Trophoblast cell (in vitro differentiated cells and primary cell): ENCODE results near the gene PTP4A1.

Source experiments
- DNase-seq, 2 donors: peaks; one replicate each; pipeline ENCODE4 v3.0.0-alpha.2; 2016
- H2AFZ ChIP-seq: 2 replicates; pipeline ENCODE4 v1.6.1; 2013; ENCODE audit warnings: low read length, moderate library complexity, mild to moderate bottlenecking; ENCODE audit not compliant: insufficient read depth, poor library complexity
- H2AK5ac ChIP-seq: 2 replicates; pipeline ENCODE4 v1.6.1; 2013; ENCODE audit warnings: mild to moderate bottlenecking, low read length
- H2BK120ac ChIP-seq: 2 replicates; pipeline ENCODE4 v1.6.1; 2013; ENCODE audit warnings: low read length, mild to moderate bottlenecking, moderate library complexity; ENCODE audit not compliant: insufficient read depth, poor library complexity
- H2BK12ac ChIP-seq: 2 replicates; pipeline ENCODE4 v1.6.1; 2013; ENCODE audit warnings: mild to moderate bottlenecking, low read length, moderate library complexity
- H2BK5ac ChIP-seq: 2 replicates; pipeline ENCODE4 v1.6.1; 2013; ENCODE audit warnings: low read length, low read depth, moderate library complexity, mild to moderate bottlenecking; ENCODE audit not compliant: poor library complexity
- H3K14ac ChIP-seq: 2 replicates; pipeline ENCODE4 v1.6.1; 2013; ENCODE audit warnings: mild to moderate bottlenecking, low read length
- H3K18ac ChIP-seq: 2 replicates; pipeline ENCODE4 v1.6.1; 2013; ENCODE audit warnings: mild to moderate bottlenecking, low read length
- H3K23ac ChIP-seq: 2 replicates; pipeline ENCODE4 v1.6.1; 2013; ENCODE audit warnings: low read length
- H3K27ac ChIP-seq: 2 replicates; pipeline ENCODE4 v1.5.1; 2013; ENCODE audit warnings: low read depth, mild to moderate bottlenecking, inconsistent platforms, low read length, moderate library complexity
- H3K27me3 ChIP-seq: 2 replicates; pipeline ENCODE4 v1.6.1; 2013; ENCODE audit warnings: inconsistent platforms, mild to moderate bottlenecking, low read length, moderate library complexity; ENCODE audit not compliant: insufficient read depth
- H3K36me3 ChIP-seq, 2 experiments: 1 replicate in 1 of 2; 2 replicates in 1 of 2; pipeline ENCODE4 v1.6.1; 2013; ENCODE audit warnings: low read length in 2 of 2, mild to moderate bottlenecking in 2 of 2, moderate library complexity in 1 of 2; ENCODE audit not compliant: insufficient read depth in 2 of 2, control insufficient read depth in 1 of 2
- H3K4ac ChIP-seq: 2 replicates; pipeline ENCODE4 v1.6.1; 2013; ENCODE audit warnings: low read depth, mild to moderate bottlenecking, low read length, moderate library complexity
- H3K4me1 ChIP-seq, 2 experiments: 1 replicate in 1 of 2; 2 replicates in 1 of 2; pipeline ENCODE4 v1.6.1; 2013; ENCODE audit warnings: low read length in 2 of 2, mild to moderate bottlenecking in 2 of 2, moderate library complexity in 1 of 2; ENCODE audit not compliant: insufficient read depth in 2 of 2, control insufficient read depth in 1 of 2
- H3K4me2 ChIP-seq: 2 replicates; pipeline ENCODE4 v1.6.1; 2013; ENCODE audit warnings: inconsistent platforms, mild to moderate bottlenecking, low read length, moderate library complexity
- H3K4me3 ChIP-seq: 2 replicates; pipeline ENCODE4 v1.5.1; 2013; ENCODE audit warnings: mild to moderate bottlenecking, low read depth, low read length, inconsistent platforms
- H3K79me1 ChIP-seq: one replicate; pipeline ENCODE4 v1.6.1; 2013; ENCODE audit warnings: low read length
- H3K79me2 ChIP-seq: 2 replicates; pipeline ENCODE4 v1.6.1; 2013; ENCODE audit warnings: low read length, mild to moderate bottlenecking; ENCODE audit not compliant: control insufficient read depth, insufficient read depth, poor library complexity
- H3K9ac ChIP-seq: 2 replicates; pipeline ENCODE4 v1.6.1; 2013; ENCODE audit warnings: mild to moderate bottlenecking, low read length
- H3K9me3 ChIP-seq: 2 replicates; pipeline ENCODE4 v1.6.1; 2013; ENCODE audit warnings: low read depth, mild to moderate bottlenecking, control low read depth, inconsistent platforms, low read length; ENCODE audit not compliant: insufficient read depth
- H4K12ac ChIP-seq: 2 replicates; pipeline ENCODE4 v1.6.1; 2013; ENCODE audit warnings: low read depth, mild to moderate bottlenecking, low read length, moderate library complexity
- H4K8ac ChIP-seq: 2 replicates; pipeline ENCODE4 v1.6.1; 2013; ENCODE audit warnings: low read depth, mild to moderate bottlenecking, low read length, moderate library complexity
- H4K91ac ChIP-seq: one replicate; pipeline ENCODE4 v1.6.1; 2013; ENCODE audit warnings: low read depth, mild to moderate bottlenecking, low read length, moderate library complexity
- WGBS: extraction: QIAGEN DNeasy Blood & Tissue Kit; methylation state at CpG from one replicate; pipeline ENCODE4 v1.1.7; 2013; ENCODE audit warnings: missing lambda C conversion rate; ENCODE audit not compliant: insufficient read length, insufficient coverage; ENCODE audit errors: extremely low coverage; 5-methylcytosine and 5-hydroxymethylcytosine counted together

The PTP4A1 gene

DNA sequence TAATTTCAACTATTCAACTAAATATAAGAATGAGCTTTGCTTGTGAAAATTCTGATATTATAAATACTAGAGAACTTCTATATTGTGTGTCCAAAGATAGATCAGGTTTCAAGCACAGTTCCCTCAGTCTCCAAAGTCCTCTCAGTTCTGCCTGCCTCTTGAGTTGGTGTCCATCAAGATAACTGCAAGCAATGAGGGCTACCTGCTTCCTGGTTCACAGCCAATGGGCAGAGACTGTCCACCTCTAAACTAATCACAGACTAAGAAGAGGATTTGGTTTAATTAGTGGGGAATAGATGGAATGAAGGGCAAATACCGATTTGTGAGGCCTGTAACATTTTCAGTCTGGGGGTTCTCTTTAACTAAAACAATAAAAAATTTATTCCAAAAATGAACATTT lies 41.3 kb upstream of the PTP4A1 start:
- H2AFZ ChIP-seq: no peak overlapping the region
- H4K91ac ChIP-seq: no peak overlapping the region
- H3K9ac ChIP-seq: no peak overlapping the region
- H2BK12ac ChIP-seq: no peak overlapping the region
- no peaks in the 10 kb centered on the region for H3K27me3 ChIP-seq
- no peak overlapping the region for H3K4me3 ChIP-seq
- no peaks in the 10 kb centered on the region for H3K9me3 ChIP-seq
- H2BK5ac ChIP-seq: no peak overlapping the region
- no peak overlapping the region for H4K8ac ChIP-seq
- H3K18ac ChIP-seq: no peak overlapping the region
- H2AK5ac ChIP-seq: no peak overlapping the region
- no peak overlapping the region for H3K4ac ChIP-seq
- peak in 1 of 2 donors; percentile 39 for DNase-seq
- no peak overlapping the region for H2BK120ac ChIP-seq
- H3K4me2 ChIP-seq: no peak overlapping the region
- H3K79me2 ChIP-seq: no peaks in the 10 kb centered on the region
- no peak overlapping the region for H4K12ac ChIP-seq
- no peaks in the 10 kb centered on the region for H3K79me1 ChIP-seq
- no peaks in the 10 kb centered on the region for H3K36me3 ChIP-seq
- H3K23ac ChIP-seq: no peak overlapping the region
- WGBS: no CpG with 5 or more reads among the region's 1 CpG
- H3K27ac ChIP-seq: no peak overlapping the region
- H3K4me1 ChIP-seq: peaks cover 0 to 2% of the 10 kb centered on the region in 2 experiments
- H3K14ac ChIP-seq: no peak overlapping the region

DNA sequence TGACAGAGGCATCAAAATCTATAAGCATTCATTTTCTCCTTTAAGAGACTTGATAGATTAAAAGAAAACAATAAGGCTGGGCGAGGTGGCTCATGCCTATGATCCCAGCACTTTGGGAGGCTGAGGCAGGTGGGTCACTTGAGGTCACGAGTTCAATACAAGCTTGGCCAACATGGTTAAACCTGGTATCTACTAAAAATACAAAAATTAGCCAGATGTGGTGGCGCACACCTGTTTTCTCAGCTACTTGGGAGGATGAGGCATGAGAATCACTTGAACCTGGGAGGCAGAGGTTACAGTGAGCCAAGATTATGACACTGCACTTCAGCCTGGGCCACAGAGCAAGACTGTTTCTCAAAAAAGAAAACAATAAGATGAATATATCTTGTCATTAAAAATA lies 39.3 kb upstream of the PTP4A1 start:
- Histone ChIP-seq H2BK12ac (no peak overlapping the region), H3K79me1 (no peaks in the 10 kb centered on the region), H3K14ac (no peak overlapping the region), H2BK120ac (no peak overlapping the region), H3K4me3 (no peak overlapping the region), H3K36me3 (no peaks in the 10 kb centered on the region), H3K27ac (no peak overlapping the region), H2BK5ac (no peak overlapping the region), H2AFZ (no peak overlapping the region), H3K27me3 (no peaks in the 10 kb centered on the region), H3K9ac (no peak overlapping the region), H3K9me3 (no peaks in the 10 kb centered on the region), H3K4me1 (no peaks in the 10 kb centered on the region), H3K18ac (no peak overlapping the region), H4K8ac (no peak overlapping the region), H4K91ac (no peak overlapping the region), H3K4ac (no peak overlapping the region), H3K23ac (no peak overlapping the region), H4K12ac (no peak overlapping the region), H3K4me2 (no peak overlapping the region), H3K79me2 (no peaks in the 10 kb centered on the region), H2AK5ac (no peak overlapping the region)
- no peak for DNase-seq
- WGBS: no CpG with 5 or more reads among the region's 3 CpGs

DNA sequence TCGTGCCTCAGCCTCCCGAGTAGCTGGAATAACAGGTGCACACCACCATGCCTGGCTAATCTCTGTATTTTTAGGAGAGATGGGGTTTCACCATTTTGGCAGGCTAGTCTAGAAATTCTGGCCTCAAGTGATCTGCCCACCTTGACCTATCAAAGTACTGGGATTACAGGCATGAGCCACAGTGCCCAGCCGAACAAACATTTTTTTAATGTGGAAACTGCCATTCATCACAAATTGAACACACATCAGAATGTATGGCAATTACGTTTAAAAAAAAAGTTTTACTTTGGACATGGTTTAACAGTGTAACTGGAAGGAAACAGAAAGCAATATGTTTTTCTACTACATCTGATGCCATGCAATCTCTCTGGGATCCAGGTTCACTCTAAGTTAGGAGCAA lies 38.3 kb upstream of the PTP4A1 start:
- no peak overlapping the region for H3K27ac ChIP-seq
- H3K79me2 ChIP-seq: no peaks in the 10 kb centered on the region
- no peak overlapping the region for H2BK12ac ChIP-seq
- H3K4ac ChIP-seq: no peak overlapping the region
- no peaks in the 10 kb centered on the region for H3K9me3 ChIP-seq
- no peak overlapping the region for H2BK5ac ChIP-seq
- no peak overlapping the region for H3K4me2 ChIP-seq
- WGBS: no CpG with 5 or more reads among the region's 4 CpGs
- no peaks in the 10 kb centered on the region for H3K79me1 ChIP-seq
- no peak overlapping the region for H4K91ac ChIP-seq
- no peak overlapping the region for H4K12ac ChIP-seq
- no peaks in the 10 kb centered on the region for H3K27me3 ChIP-seq
- no peak overlapping the region for H3K18ac ChIP-seq
- no peak overlapping the region for H2BK120ac ChIP-seq
- H3K4me3 ChIP-seq: no peak overlapping the region
- H2AFZ ChIP-seq: no peak overlapping the region
- H3K23ac ChIP-seq: no peak overlapping the region
- no peak overlapping the region for H3K14ac ChIP-seq
- H3K36me3 ChIP-seq: no peaks in the 10 kb centered on the region
- H3K9ac ChIP-seq: no peak overlapping the region
- H2AK5ac ChIP-seq: no peak overlapping the region
- H3K4me1 ChIP-seq: no peaks in the 10 kb centered on the region
- no peak overlapping the region for H4K8ac ChIP-seq
- DNase-seq: no peak

DNA sequence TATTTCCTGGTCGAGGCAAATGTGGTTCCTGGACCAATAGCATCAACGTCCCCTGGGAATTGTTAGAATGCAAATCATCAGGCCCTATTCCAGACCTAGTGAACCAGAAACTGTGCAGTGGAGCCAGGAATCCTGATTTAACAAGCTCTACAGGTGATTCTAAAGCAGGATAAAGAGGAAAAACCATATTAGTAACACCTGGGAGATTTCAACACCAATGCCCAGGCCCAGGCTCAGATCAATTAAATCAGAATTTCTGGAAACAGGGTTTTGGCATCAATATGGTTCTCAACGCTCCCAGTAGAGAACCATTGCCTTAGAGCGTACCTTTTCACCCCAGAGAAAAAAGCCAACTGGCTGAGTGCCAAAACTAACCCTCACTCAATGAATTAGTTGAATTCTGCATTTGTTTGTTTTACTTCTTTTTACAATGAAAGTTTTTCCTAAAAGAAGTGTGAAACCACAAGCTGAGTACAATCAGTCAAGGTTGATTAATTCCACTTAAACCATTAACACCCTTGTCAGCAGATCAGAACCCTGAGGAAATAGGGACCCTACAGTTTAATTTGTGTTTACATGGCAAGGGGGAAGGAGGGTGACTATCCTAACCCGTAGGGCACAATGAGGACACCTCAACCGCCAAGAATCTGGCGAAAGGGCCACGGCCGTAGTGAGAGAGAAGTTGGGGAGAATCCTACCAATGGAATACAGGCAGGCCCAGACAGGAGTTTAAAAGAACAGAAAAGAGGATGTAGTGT lies 34.9 kb upstream of the PTP4A1 start:
- H3K14ac ChIP-seq: no peak overlapping the region
- H3K9ac ChIP-seq: peak overlapping the region; percentile 58
- no peak overlapping the region for H3K4ac ChIP-seq
- no peaks in the 10 kb centered on the region for H3K79me2 ChIP-seq
- H2BK120ac ChIP-seq: no peak overlapping the region
- H3K18ac ChIP-seq: no peak overlapping the region
- no peaks in the 10 kb centered on the region for H3K36me3 ChIP-seq
- H3K27ac ChIP-seq: no peak overlapping the region
- H3K4me3 ChIP-seq: no peak overlapping the region
- no peaks in the 10 kb centered on the region for H3K4me1 ChIP-seq
- H2AFZ ChIP-seq: no peak overlapping the region
- no peak overlapping the region for H2BK12ac ChIP-seq
- no peak overlapping the region for H4K8ac ChIP-seq
- H2BK5ac ChIP-seq: no peak overlapping the region
- H3K4me2 ChIP-seq: no peak overlapping the region
- no peak overlapping the region for H4K91ac ChIP-seq
- no peak overlapping the region for H2AK5ac ChIP-seq
- no peaks in the 10 kb centered on the region for H3K27me3 ChIP-seq
- no peaks in the 10 kb centered on the region for H3K79me1 ChIP-seq
- H4K12ac ChIP-seq: no peak overlapping the region
- H3K9me3 ChIP-seq: no peaks in the 10 kb centered on the region
- WGBS: no CpG with 5 or more reads among the region's 9 CpGs
- DNase-seq: no peak
- H3K23ac ChIP-seq: no peak overlapping the region
